Neural crest cell (in vitro differentiated cells): ENCODE measurements around the gene SLC4A4. TPM values are rescaled to one million over a fixed set of nuclear protein-coding genes. Genes with fewer than 3 reads are reported as not detected.
"Not testable (repeated sequence)": the region's sequence is repeated elsewhere in the genome, so short reads cannot be mapped to it uniquely, and the experiment has no call there.

Source experiments
- DNase-seq: peaks from one replicate; pipeline ENCODE4 v3.0.0; 2021; ENCODE audit warnings: low read depth, mixed read lengths, low spot score
- H3K27ac Mint-ChIP-seq: one replicate; pipeline ENCODE4 v1.8.0; 2021; ENCODE audit warnings: mild to moderate bottlenecking, mixed read lengths; ENCODE audit not compliant: unreplicated experiment
- H3K27me3 Mint-ChIP-seq: 2 replicates; pipeline ENCODE4 v1.8.0; 2021; ENCODE audit warnings: low read depth, mild to moderate bottlenecking, mixed read lengths
- H3K36me3 Mint-ChIP-seq: 2 replicates; pipeline ENCODE4 v1.8.0; 2021; ENCODE audit warnings: low read depth, mild to moderate bottlenecking, mixed read lengths
- H3K4me1 Mint-ChIP-seq: 2 replicates; pipeline ENCODE4 v1.8.0; 2021; ENCODE audit warnings: mixed read lengths
- H3K4me3 Mint-ChIP-seq: one replicate; pipeline ENCODE4 v1.8.0; 2021; ENCODE audit warnings: mild to moderate bottlenecking, mixed read lengths
- H3K9me3 Mint-ChIP-seq: 2 replicates; pipeline ENCODE4 v1.8.0; 2021; ENCODE audit warnings: mixed read lengths
- total RNA-seq: library from RNA; stranded (reverse); gene quantifications from 2 replicates; pipeline ENCODE4 v1.2.1, GENCODE V29; 2021
- TF ChIP-seq, protein P1 (sequence below): fragments of 200-600 bp; sonication (generic); conservative IDR thresholded peaks from 2 replicates; pipeline ENCODE4 v1.5.0; 2021; ENCODE audit warnings: antibody characterized with exemption, mild to moderate bottlenecking

Gene SLC4A4
- total RNA-seq, 1 donor from 2014 or later, result 4.0 TPM

DNA sequence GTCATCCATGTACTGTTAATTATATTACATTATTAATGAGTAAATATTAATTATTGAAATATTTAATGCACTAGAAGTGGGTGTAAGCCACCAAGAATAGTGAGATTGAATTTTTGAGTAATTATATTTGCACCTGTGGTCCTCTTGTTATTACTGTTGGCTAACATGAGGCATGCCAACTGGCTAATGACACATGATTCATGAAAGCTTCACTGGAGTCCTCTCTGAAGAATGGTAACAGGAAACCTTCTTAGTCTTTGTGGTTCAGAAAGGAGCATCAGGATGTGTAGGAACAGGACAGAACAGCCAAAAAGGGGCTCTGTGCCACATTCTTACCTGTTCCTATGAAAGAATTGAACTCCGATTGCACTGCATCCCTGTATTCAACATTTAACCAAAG, 65.2 kb downstream of the SLC4A4 start:
- H3K4me1 Mint-ChIP-seq, result peaks cover 10% of the 10 kb centered on the region
- H3K9me3 Mint-ChIP-seq, result peaks cover 7% of the 10 kb centered on the region
- no peak overlapping the region for H3K4me3 Mint-ChIP-seq
- H3K27ac Mint-ChIP-seq, result no peak overlapping the region
- peaks cover 7% of the 10 kb centered on the region for H3K36me3 Mint-ChIP-seq
- TF ChIP-seq, protein P1, sequence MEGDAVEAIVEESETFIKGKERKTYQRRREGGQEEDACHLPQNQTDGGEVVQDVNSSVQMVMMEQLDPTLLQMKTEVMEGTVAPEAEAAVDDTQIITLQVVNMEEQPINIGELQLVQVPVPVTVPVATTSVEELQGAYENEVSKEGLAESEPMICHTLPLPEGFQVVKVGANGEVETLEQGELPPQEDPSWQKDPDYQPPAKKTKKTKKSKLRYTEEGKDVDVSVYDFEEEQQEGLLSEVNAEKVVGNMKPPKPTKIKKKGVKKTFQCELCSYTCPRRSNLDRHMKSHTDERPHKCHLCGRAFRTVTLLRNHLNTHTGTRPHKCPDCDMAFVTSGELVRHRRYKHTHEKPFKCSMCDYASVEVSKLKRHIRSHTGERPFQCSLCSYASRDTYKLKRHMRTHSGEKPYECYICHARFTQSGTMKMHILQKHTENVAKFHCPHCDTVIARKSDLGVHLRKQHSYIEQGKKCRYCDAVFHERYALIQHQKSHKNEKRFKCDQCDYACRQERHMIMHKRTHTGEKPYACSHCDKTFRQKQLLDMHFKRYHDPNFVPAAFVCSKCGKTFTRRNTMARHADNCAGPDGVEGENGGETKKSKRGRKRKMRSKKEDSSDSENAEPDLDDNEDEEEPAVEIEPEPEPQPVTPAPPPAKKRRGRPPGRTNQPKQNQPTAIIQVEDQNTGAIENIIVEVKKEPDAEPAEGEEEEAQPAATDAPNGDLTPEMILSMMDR, result no peak
- no peaks in the 10 kb centered on the region for H3K27me3 Mint-ChIP-seq
- no peak for DNase-seq

GRCh38 chr4:71405791-71406190, 67.0 kb downstream of the SLC4A4 start:
- DNase-seq, result no peak
- Mint-ChIP-seq H3K4me3 (no peak overlapping the region), H3K36me3 (peaks cover 10% of the 10 kb centered on the region), H3K9me3 (peaks cover 10% of the 10 kb centered on the region), H3K27ac (no peak overlapping the region), H3K27me3 (no peaks in the 10 kb centered on the region), H3K4me1 (peaks cover 10% of the 10 kb centered on the region)
- TF ChIP-seq, protein P1, result no peak

DNA sequence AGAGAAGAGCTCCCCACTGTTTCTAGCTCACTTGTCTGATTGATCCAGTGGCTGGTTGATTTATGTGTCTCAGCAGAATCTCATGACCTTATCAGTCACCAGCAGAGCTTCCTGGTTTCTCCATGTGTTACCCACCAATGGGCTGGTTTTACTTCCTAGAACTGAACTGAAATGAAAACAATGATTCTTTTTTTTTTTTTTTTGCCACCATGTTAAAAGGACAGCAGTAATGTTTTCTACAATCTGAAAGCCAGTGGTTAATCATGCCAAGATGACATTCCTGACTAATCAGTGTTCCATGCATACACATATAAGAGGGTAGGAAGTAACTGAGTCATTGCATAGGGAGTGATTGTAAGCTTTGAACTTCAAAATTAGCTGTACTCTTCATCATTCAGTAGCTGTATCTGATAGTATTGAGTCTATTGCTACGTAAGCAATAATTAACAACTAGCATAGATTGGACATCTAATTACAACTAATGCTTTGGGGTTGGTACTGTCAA, 67.7 kb downstream of the SLC4A4 start:
- Mint-ChIP-seq H3K9me3 (peaks cover 13% of the 10 kb centered on the region), H3K4me3 (no peak overlapping the region), H3K4me1 (peaks cover 10% of the 10 kb centered on the region), H3K27me3 (no peaks in the 10 kb centered on the region), H3K27ac (no peak overlapping the region), H3K36me3 (peaks cover 10% of the 10 kb centered on the region)
- TF ChIP-seq, protein P1, result no peak
- DNase-seq, result no peak

- H3K27me3 Mint-ChIP-seq, H3K4me1 Mint-ChIP-seq, H3K36me3 Mint-ChIP-seq, DNase-seq, H3K27ac Mint-ChIP-seq, H3K4me3 Mint-ChIP-seq: not testable (repeated sequence)
- peaks cover 13% of the 10 kb centered on the region for H3K9me3 Mint-ChIP-seq
Measured at GRCh38 chr4:71408961-71409360, 70.1 kb downstream of the SLC4A4 start.

DNA sequence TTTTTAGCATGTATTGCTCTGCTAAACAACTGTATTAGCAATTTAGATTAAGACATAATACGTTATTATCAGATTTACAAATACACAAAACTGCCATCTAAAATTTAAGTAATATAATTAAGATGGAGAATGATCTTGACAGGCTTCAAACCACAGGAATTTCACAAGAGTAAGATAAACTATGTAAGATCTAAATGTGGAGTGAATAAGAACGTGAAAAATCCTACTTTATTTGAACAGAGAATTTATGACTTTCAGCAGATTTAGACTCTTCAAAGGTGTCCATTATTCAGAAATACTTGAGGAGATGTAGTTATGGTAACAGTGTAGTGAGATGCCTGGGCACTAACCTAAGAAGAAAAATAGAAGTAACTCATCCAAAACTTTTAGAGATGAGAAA, 73.2 kb downstream of the SLC4A4 start:
- no peaks in the 10 kb centered on the region for H3K4me1 Mint-ChIP-seq
- peaks cover 10% of the 10 kb centered on the region for H3K36me3 Mint-ChIP-seq
- H3K27ac Mint-ChIP-seq, result no peak overlapping the region
- TF ChIP-seq, protein P1, result no peak
- H3K27me3 Mint-ChIP-seq, result no peaks in the 10 kb centered on the region
- no peak overlapping the region for H3K4me3 Mint-ChIP-seq
- no peak for DNase-seq
- peaks cover 13% of the 10 kb centered on the region for H3K9me3 Mint-ChIP-seq

DNA sequence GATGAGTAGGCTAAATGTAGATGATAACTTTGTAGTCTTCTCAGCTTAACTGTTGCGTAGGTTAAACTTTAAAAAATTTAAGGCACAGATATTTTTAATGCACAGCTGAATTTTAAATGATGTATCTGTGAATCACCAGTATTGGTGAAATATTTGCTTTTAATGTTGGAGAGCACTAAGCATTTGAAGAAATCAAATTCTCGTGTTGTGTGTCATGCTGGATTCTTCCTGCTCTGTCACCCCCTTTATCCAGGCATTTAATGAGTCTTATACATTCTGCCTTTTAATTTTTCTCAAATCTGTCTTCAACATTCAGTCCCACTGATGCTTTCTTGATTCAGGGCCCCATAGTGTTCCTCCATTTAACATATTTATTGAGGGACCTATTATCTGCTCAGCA, 76.7 kb downstream of the SLC4A4 start:
- TF ChIP-seq, protein P1, result no peak
- DNase-seq, result no peak
- Mint-ChIP-seq H3K27ac (no peak overlapping the region), H3K4me3 (no peak overlapping the region), H3K9me3 (peaks cover 3% of the 10 kb centered on the region), H3K27me3 (no peaks in the 10 kb centered on the region), H3K36me3 (peaks cover 7% of the 10 kb centered on the region), H3K4me1 (no peaks in the 10 kb centered on the region)
